NCI-H1105 (cell line): ENCODE measurements around the gene RBMS1.
A peak's percentile ranks its signal among the peaks of the same experiment; 100 is the strongest.
"Not testable (repeated sequence)": the region's sequence is repeated elsewhere in the genome, so short reads cannot be mapped to it uniquely, and the experiment has no call there.

Source experiments
- DNase-seq: peaks from one replicate; lab custom pipeline; 2025; lab: John Stamatoyannopoulos, UW

Gene RBMS1

DNA sequence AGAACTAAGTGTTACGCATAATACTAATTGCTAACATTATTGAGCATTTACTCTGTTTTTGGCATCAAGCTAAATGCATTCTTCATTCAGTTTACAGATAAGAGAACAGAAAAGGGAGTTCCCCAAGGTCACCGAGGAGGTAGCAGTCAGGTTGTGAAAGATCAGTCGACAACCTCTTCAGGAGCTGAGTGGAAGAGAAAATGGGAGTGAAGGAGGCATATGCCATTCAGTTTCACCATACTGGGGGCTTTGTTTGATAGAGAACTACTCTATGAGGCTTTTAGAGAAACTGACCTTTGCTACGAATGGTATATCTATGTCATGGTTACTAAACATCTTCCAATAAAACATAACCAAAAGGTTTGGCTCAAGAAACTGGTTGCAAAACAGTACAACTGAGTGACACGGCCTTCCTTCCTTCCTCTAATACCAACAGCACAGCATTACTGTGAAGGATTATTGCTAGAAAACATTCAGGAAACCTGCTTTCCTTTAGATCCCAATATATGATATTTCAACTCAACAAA is 112.1 kb downstream of the RBMS1 start:
- DNase-seq: no peak

- no peak for DNase-seq
These were observed 113.0 kb downstream of the RBMS1 start for GRCh38 chr2:160380611-160381010.

- DNase-seq: no peak
These were observed 113.5 kb downstream of the RBMS1 start for GRCh38 chr2:160380000-160380570.

DNA sequence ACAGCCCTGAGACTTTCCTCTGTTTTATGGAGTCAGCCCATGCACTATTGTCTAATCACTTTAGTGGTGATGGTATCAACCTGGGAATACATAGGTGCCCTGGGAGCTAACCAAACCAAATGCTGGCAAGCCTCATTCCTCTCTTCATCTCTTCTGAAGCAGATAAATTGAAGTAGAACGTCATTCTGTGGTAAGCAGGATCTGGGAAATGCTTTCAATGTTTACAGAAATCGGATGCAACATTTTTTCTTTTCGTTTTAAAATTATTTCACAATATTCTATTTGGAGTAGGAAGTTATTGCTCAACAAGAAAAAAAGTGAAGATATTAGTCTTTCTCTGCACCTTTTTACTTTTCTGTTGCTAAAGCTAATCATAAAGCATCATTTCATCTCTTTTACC is 114.2 kb downstream of the RBMS1 start:
- DNase-seq: no peak

GRCh38 chr2:160377204-160377995 is 116.2 kb downstream of the RBMS1 start:
- no peak for DNase-seq

GRCh38 chr2:160376576-160376975 is 117.0 kb downstream of the RBMS1 start:
- DNase-seq: no peak

GRCh38 chr2:160375802-160376469 is 117.7 kb downstream of the RBMS1 start:
- no peak for DNase-seq

- no peak for DNase-seq
These were observed 118.6 kb downstream of the RBMS1 start for GRCh38 chr2:160375037-160375436.

DNA sequence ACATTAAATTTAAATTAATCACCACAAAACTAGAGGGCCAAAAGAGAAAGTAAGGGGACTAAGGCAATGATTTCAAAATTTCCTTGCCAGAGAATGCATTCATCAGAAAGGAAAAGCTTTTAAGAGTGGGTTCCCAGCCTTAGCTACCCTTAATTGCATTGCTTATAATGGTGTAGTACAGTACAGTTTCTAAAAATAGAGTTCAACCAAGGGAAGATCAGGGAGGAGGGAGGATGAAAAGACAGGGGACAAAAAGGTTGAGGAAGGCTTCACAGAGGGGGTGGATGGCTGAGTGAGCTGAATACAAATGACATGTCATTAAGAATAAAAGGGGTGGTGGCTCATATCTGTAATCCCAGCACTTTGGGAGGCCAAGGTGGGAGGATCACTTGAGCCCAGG is 119.9 kb downstream of the RBMS1 start:
- no peak for DNase-seq

- no peak for DNase-seq
These were observed 120.3 kb downstream of the RBMS1 start for GRCh38 chr2:160373263-160373662.

DNA sequence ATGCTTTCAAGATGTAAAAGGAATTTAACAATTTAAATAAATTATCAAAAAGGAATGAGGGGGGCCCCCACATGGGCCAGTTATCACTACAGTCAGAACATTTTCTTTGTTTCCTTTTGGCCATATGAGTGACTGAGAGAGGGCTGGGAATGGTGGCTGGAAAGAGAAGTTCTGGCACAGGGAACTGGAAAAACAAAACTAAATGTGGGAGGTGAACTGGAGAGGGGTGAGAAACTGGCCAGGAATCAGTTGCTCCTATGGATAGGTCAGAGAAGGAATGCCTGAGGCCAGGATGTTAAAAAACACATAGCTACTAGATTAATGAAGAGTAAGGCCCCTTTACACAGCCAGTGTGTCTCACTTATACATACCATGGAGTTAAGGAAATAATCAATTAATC is 121.0 kb downstream of the RBMS1 start:
- no peak for DNase-seq

DNA sequence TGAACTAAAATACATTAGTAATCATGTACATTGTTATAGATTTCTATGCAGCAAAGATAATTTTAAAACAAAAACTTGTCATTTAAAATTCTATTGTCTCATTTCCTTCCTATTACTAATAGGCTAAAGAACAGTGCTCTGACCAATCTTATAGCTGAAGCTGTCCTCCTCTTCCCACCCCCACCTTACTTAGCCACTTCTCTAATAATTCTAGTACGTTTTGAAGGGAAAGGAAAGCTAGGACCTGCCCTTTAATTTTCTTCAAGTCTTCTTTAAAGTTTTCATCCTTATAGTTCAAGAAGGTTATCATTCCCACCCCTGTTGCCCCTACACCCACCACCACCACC is 121.6 kb downstream of the RBMS1 start:
- no peak for DNase-seq

- DNase-seq: peak; percentile 39
These were observed 122.2 kb downstream of the RBMS1 start for GRCh38 chr2:160371251-160372009.

- no peak for DNase-seq
These were observed 124.3 kb downstream of the RBMS1 start for GRCh38 chr2:160368988-160369930.

DNA sequence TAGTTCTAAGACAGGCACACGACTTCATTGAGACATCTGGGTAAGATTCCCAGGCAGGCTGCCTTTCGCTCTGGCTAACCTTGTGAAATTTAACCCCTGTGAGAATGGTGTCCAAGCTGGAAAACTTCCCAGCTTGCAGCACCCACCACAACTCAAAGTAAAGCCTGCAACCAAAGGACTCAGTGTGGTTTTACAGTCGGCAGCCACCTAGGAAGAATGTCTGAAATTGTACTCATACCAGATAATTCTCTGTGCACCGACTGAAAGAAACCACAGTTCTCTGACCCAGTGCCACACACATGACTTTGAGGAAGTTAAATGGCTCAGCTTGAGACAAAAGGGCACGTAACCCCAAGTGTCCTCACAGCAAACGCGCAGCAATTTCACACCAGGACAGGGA is 125.7 kb downstream of the RBMS1 start:
- DNase-seq: no peak

GRCh38 chr2:160367139-160367538 is 126.5 kb downstream of the RBMS1 start:
- not testable (repeated sequence) for DNase-seq

- no peak for DNase-seq
These were observed 127.1 kb downstream of the RBMS1 start for GRCh38 chr2:160366474-160366873.

GRCh38 chr2:160365716-160366367 is 127.8 kb downstream of the RBMS1 start:
- no peak for DNase-seq

- no peak for DNase-seq
These were observed 129.2 kb downstream of the RBMS1 start for GRCh38 chr2:160364364-160364763.

GRCh38 chr2:160363961-160364360 is 129.6 kb downstream of the RBMS1 start:
- DNase-seq: no peak

- DNase-seq: no peak
These were observed 130.6 kb downstream of the RBMS1 start for GRCh38 chr2:160363055-160363454.
